Ascending aorta (tissue), 2 donors: ENCODE measurements around the gene PTGDS. TPM values are rescaled to one million over a fixed set of nuclear protein-coding genes. Genes with fewer than 3 reads are reported as not detected.

Experiments used
- DNase-seq, 2 donors: peaks; one replicate each; pipeline ENCODE4 v3.0.0-alpha.2; 2019; ENCODE audit warnings: low spot score in 2 of 2
- H3K27ac ChIP-seq, 2 donors: fragments of 200-600 bp; sonication (generic); one replicate each; pipeline ENCODE4 v1.5.1; 2016 to 2017; ENCODE audit warnings: mild to moderate bottlenecking in 1 of 2
- H3K27me3 ChIP-seq: fragments of 200-600 bp; sonication (generic); one replicate; pipeline ENCODE4 v1.5.1; 2017
- H3K36me3 ChIP-seq, 2 donors: fragments of 200-600 bp; sonication (generic); one replicate each; pipeline ENCODE4 v1.5.1; 2016
- H3K4me1 ChIP-seq, 2 donors: fragments of 200-600 bp; sonication (generic); one replicate each; pipeline ENCODE4 v1.5.1; 2016 to 2017; ENCODE audit warnings: mild to moderate bottlenecking in 1 of 2
- H3K4me3 ChIP-seq, 2 donors: fragments of 200-600 bp; sonication (generic); one replicate each; pipeline ENCODE4 v1.5.1; 2016 to 2017; ENCODE audit warnings: mild to moderate bottlenecking in 1 of 2
- H3K9me3 ChIP-seq, 2 donors: fragments of 200-600 bp; sonication (generic); one replicate each; pipeline ENCODE4 v1.5.1; 2016
- intact Hi-C: fragments of 100-400 bp; cut with DNase I; formaldehyde crosslinking; loops from one replicate; pipeline ENCODE4 v1.15.1; 2023
- total RNA-seq: library from RNA; depleted of rRNA; stranded (reverse); fragments of >200 nt; gene quantifications from one replicate; pipeline ENCODE4 v1.1.0, GENCODE V29; 2016
- TF ChIP-seq, protein P1 (sequence below), 3 experiments: fragments of 200-600 bp in 2 of 3; fragments of 450-650 bp in 1 of 3; sonication (generic) in 2 of 3; IDR thresholded peaks; one replicate each; pipeline ENCODE4 v1.5.1; 2016 to 2019; ENCODE audit warnings: antibody characterized with exemption in 3 of 3, mild to moderate bottlenecking in 1 of 3, moderate library complexity in 1 of 3

The PTGDS gene
- total RNA-seq, 1 donor from 2014 or later: 68.3 TPM

DNA sequence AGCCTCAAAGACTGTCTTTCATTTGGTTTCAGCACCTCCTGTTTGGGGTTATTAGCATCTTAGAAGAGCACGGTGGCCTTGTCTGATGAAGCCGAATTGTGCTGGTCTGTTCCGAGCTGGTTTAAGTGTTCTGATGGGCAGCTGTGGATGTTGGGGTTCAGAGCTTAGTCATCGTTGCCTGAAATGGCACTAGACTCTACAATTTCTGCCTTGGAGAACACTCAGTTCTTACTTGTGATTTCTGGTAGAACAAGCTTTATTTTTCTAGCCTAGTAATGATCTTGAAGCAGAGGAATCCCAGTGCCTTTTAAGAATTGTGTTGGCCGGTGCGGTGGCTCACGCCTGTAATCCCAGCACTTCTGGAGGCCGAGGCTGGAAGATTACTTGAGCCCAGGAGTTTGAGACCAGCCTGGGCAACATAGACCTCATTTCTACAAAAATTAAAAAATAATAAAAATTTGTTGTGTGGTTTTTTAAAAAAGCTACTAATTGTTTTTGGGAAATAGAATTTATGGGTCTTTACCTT is 40.6 kb upstream of the PTGDS start:
- TF ChIP-seq, protein P1, sequence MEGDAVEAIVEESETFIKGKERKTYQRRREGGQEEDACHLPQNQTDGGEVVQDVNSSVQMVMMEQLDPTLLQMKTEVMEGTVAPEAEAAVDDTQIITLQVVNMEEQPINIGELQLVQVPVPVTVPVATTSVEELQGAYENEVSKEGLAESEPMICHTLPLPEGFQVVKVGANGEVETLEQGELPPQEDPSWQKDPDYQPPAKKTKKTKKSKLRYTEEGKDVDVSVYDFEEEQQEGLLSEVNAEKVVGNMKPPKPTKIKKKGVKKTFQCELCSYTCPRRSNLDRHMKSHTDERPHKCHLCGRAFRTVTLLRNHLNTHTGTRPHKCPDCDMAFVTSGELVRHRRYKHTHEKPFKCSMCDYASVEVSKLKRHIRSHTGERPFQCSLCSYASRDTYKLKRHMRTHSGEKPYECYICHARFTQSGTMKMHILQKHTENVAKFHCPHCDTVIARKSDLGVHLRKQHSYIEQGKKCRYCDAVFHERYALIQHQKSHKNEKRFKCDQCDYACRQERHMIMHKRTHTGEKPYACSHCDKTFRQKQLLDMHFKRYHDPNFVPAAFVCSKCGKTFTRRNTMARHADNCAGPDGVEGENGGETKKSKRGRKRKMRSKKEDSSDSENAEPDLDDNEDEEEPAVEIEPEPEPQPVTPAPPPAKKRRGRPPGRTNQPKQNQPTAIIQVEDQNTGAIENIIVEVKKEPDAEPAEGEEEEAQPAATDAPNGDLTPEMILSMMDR (IDR thresholded peaks at IDR 0.05): no peak
- H3K27ac ChIP-seq: no peak overlapping the region
- H3K27me3 ChIP-seq: no peaks in the 10 kb centered on the region
- intact Hi-C loops: no loop called here
- H3K36me3 ChIP-seq: peaks cover 28 to 29% of the 10 kb centered on the region in 2 donors
- no peak overlapping the region for H3K4me3 ChIP-seq
- no peaks in the 10 kb centered on the region for H3K9me3 ChIP-seq
- no peak for DNase-seq
- H3K4me1 ChIP-seq: no peaks in the 10 kb centered on the region

DNA sequence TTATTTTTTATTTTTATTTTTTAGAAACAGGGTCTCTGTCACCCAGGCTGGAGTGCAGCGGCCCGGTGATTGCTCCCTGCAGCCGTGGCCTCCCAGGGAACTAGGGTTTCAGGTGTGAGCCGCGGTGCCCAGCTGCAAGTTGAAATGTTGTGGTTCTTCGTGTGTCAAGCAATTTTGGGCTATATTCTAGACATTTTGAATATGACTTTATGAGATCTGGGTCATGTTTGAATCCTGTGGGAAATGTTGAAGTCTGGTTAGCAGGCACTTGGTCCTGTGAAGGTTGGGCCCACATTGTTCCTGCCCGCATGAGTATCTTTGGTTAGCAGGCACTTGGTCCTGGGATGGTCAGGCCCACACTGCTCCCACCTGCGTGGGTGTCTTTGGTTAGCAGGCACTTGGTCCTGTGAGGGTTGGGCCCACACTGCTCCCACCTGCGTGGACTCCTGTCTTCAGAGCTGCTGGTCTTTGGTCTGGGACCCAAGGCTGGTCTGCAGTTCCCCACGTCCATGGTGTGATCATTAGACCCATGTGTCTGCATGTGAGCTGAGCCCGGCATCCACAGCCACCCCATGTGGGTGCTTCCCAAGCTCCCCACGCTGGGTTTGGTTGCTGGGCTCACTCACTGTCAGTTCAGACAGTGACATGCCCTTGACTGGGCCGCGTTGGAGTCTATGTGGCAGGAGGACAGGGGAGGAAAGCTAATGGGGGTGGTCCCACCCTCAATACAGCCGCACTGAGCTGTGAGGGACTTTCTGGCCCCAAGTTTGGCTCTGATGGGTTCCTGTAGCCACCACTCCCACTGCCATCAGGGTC is 39.9 kb upstream of the PTGDS start:
- intact Hi-C loops: no loop called here
- Histone ChIP-seq H3K4me1 (peaks cover 0 to 1% of the 10 kb centered on the region in 2 donors), H3K27me3 (no peaks in the 10 kb centered on the region), H3K27ac (no peak overlapping the region), H3K36me3 (peaks cover 35 to 36% of the 10 kb centered on the region in 2 donors), H3K9me3 (no peaks in the 10 kb centered on the region), H3K4me3 (no peak overlapping the region)
- TF ChIP-seq, protein P1 (IDR thresholded peaks at IDR 0.05): no peak
- DNase-seq: no peak

DNA sequence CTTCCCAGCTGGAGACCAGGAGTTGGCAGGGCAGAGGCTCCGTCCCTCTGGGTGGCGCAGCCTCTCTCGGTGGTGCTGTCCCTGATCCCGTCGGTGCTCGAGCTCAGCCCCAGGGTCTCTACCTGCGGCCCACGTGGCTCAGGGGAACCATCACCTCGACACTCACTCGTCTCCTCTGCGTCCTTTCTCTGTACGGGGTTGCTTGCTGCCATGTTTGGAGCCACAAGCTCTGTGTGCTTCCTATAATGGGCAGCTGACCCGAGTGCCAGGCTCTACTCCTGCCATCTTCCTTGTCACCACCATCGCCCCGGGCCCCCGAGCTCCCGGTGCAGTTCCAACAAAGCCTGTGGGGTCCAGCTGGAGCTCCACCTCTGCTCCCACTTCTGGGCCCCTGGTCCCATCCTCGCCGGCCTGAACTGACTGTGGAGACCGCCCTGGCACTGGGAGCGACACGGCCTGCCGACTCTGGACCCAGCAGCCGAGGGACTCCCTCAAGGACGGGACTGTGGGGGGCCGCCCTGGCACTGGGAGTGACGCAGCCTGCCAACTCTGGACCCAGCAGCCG is 37.8 kb upstream of the PTGDS start:
- Histone ChIP-seq H3K27me3 (no peaks in the 10 kb centered on the region), H3K27ac (peak overlapping the region; percentile 9 to 16), H3K4me1 (peaks cover 6 to 14% of the 10 kb centered on the region in 2 donors), H3K4me3 (no peak overlapping the region), H3K9me3 (no peaks in the 10 kb centered on the region), H3K36me3 (peaks cover 40 to 43% of the 10 kb centered on the region in 2 donors)
- TF ChIP-seq, protein P1 (IDR thresholded peaks at IDR 0.05): no peak
- intact Hi-C loops: no loop called here
- DNase-seq: no peak

DNA sequence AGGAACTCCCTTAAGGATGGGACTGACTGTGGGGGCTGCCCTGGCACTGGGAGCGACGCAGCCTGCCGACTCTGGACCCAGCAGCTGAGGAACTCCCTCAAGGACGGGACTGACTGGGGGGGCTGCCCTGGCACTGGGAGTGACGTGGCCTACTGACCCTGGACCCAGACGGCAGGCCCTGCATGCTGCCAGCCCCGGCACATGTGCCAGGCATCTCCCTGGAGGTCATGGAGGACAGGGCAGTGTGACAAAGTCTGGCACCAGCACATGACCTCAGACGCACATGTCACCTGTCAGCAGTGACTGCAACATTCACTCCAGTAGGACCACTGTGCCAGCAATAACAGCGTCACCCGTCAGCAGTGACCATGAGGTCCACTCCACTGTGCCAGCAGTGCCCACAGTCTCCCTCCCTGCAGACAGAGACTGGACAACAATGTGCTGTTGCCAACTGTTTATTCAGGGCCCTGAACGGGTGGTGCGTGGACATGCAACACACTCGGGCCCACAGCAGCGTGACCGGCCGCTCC is 37.2 kb upstream of the PTGDS start:
- intact Hi-C loops: loop anchor here (5.0 kb wide), 1 partner anchor 133 kb away; the partner anchor contains the start of gene RABL6
- no peaks in the 10 kb centered on the region for H3K9me3 ChIP-seq
- no peak for DNase-seq
- peak overlapping the region; percentile 9 to 16 for H3K27ac ChIP-seq
- peaks cover 6 to 14% of the 10 kb centered on the region in 2 donors for H3K4me1 ChIP-seq
- H3K27me3 ChIP-seq: no peaks in the 10 kb centered on the region
- no peak overlapping the region for H3K4me3 ChIP-seq
- TF ChIP-seq, protein P1 (IDR thresholded peaks at IDR 0.05): no peak
- H3K36me3 ChIP-seq: peaks cover 40 to 43% of the 10 kb centered on the region in 2 donors

DNA sequence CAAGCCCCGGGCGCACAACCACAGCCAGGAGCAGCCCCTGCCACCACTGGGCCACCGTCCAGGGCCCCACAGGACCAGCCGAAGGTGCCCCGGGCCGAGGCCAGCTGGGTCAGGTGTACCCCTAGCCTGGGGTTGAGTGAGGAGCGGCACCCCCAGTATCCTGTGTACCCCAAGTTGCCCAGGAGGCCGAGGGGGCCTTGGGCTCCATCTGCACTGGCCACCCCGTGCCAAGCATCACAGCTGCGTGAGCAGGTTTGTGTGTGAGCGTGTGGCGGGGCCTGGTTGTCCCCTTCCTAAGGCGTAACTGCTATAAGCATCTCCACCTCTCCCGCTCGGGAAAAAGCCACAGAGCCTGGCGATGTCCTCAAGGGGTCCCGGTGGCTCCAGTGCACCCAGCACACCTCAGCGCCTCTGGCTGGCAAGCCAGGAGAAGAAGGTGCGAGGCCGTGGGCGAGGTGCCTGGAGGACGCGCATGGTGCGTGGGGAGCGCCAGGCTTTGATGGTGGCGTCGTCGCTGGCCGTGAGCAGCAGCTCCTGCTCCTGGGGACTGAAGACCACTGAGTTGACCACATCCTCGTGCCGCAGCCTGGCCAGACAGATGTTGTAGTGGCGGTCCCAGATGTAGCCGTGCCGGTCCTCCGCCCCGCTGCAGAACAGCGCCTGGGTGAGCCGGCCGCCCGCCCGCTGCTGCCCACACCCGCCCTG is 36.6 kb upstream of the PTGDS start:
- Histone ChIP-seq H3K27ac (no peak overlapping the region), H3K36me3 (peaks cover 40 to 43% of the 10 kb centered on the region in 2 donors), H3K9me3 (no peaks in the 10 kb centered on the region), H3K4me3 (no peak overlapping the region), H3K27me3 (no peaks in the 10 kb centered on the region), H3K4me1 (peaks cover 6 to 14% of the 10 kb centered on the region in 2 donors)
- TF ChIP-seq, protein P1 (IDR thresholded peaks at IDR 0.05): no peak
- no peak for DNase-seq
- intact Hi-C loops: loop anchor here (5.0 kb wide), 1 partner anchor 133 kb away; the partner anchor contains the start of gene RABL6
